Upper lobe of left lung (tissue), 6 donors: ENCODE data around the gene DUSP8. TPM values are rescaled to one million over a fixed set of nuclear protein-coding genes. Genes with fewer than 3 reads are reported as not detected.

Experiments used
- ATAC-seq, 2 donors: fragments of 200-7000 bp; cut with Tn5 transposase; one replicate each; pipeline ENCODE4 v1.9.1; 2022; ENCODE audit warnings: mild to moderate bottlenecking in 2 of 2, moderate library complexity in 2 of 2; ENCODE audit not compliant: low FRiP score in 2 of 2
- DNase-seq, 2 donors: peaks; one replicate each; pipeline ENCODE4 v3.0.0-alpha.2; 2019 to 2020
- H3K27ac ChIP-seq, 4 donors: fragments of 200-600 bp; sonication (generic); one replicate each; pipeline ENCODE4 v1.5.1; 2016 to 2019
- H3K27me3 ChIP-seq, 4 donors: fragments of 200-600 bp; sonication (generic); one replicate each; pipeline ENCODE4 v1.5.1; 2017 to 2019
- H3K36me3 ChIP-seq, 4 donors: fragments of 200-600 bp; sonication (generic); one replicate each; pipeline ENCODE4 v1.5.1; 2016 to 2019
- H3K4me1 ChIP-seq, 4 donors: fragments of 200-600 bp; sonication (generic); one replicate each; pipeline ENCODE4 v1.5.1; 2018 to 2019
- H3K4me3 ChIP-seq, 4 donors: fragments of 200-600 bp; sonication (generic); one replicate each; pipeline ENCODE4 v1.5.1; 2017 to 2019; ENCODE audit warnings: mild to moderate bottlenecking in 2 of 4, moderate library complexity in 1 of 4
- H3K9me3 ChIP-seq, 4 donors: fragments of 200-600 bp; sonication (generic); one replicate each; pipeline ENCODE4 v1.5.1; 2018 to 2019
- EP300 ChIP-seq, 4 donors: sonication (generic); formaldehyde crosslinking; IDR thresholded peaks; one replicate each; pipeline ENCODE4 v1.5.1; 2017; ENCODE audit warnings: antibody characterized with exemption in 4 of 4, control low read depth in 2 of 4
- POLR2A ChIP-seq, 4 donors: fragments of 450-650 bp; IDR thresholded peaks; one replicate each; pipeline ENCODE4 v1.5.1; 2016 to 2017; ENCODE audit warnings: antibody characterized with exemption in 4 of 4, mild to moderate bottlenecking in 2 of 4
- POLR2AphosphoS5 ChIP-seq, 2 donors: sonication (generic); formaldehyde crosslinking; IDR thresholded peaks; one replicate each; pipeline ENCODE4 v1.5.1; 2017; ENCODE audit warnings: antibody characterized with exemption in 2 of 2
- WGBS, 2 donors: methylation state at CpG; one replicate each; pipeline ENCODE4 v1.1.5; 2017 to 2018; 5-methylcytosine and 5-hydroxymethylcytosine counted together
- total RNA-seq, 6 donors: library from RNA; depleted of rRNA in 4 of 6; stranded (reverse); fragments of >200 nt in 4 of 6; gene quantifications; one replicate each; pipeline versions ENCODE4 v1.1.0 to v1.2.1, GENCODE V29; 2016 to 2021
- TF ChIP-seq, protein P1 (sequence below), 6 experiments: fragments of 450-650 bp in 4 of 6; fragments of 200-600 bp in 2 of 6; sonication (generic) in 2 of 6; IDR thresholded peaks; one replicate each; pipeline ENCODE4 v1.5.1; 2016 to 2019; ENCODE audit warnings: antibody characterized with exemption in 6 of 6
- donor health status: DM: no; HTN: no; CAD: no; lungs with moderate emphysema.
- donor health status: DM: no; HTN: yes; CAD: no; lungs with severe emphysema.

Gene DUSP8
- total RNA-seq, 6 donors from 2014 or later, result 5.2 to 19.3 (median 13.5) TPM

GRCh38 chr11:1561955-1562354 is 10.1 kb downstream of the DUSP8 start:
- Histone ChIP-seq H3K9me3 (no peaks in the 10 kb centered on the region), H3K4me3 (no peak overlapping the region), H3K36me3 (peaks cover 0 to 58% (median 19%) of the 10 kb centered on the region in 4 donors), H3K27ac (no peak overlapping the region), H3K27me3 (no peaks in the 10 kb centered on the region), H3K4me1 (peaks cover 23 to 36% (median 29%) of the 10 kb centered on the region in 4 donors)
- DNase-seq, result peak in 1 of 2 donors; percentile 52
- WGBS, 2 donors, result 86 to 90% methylated on average over 3 to 5 of the region's 5 CpGs
- no peak for ATAC-seq
- TF ChIP-seq, protein P1, sequence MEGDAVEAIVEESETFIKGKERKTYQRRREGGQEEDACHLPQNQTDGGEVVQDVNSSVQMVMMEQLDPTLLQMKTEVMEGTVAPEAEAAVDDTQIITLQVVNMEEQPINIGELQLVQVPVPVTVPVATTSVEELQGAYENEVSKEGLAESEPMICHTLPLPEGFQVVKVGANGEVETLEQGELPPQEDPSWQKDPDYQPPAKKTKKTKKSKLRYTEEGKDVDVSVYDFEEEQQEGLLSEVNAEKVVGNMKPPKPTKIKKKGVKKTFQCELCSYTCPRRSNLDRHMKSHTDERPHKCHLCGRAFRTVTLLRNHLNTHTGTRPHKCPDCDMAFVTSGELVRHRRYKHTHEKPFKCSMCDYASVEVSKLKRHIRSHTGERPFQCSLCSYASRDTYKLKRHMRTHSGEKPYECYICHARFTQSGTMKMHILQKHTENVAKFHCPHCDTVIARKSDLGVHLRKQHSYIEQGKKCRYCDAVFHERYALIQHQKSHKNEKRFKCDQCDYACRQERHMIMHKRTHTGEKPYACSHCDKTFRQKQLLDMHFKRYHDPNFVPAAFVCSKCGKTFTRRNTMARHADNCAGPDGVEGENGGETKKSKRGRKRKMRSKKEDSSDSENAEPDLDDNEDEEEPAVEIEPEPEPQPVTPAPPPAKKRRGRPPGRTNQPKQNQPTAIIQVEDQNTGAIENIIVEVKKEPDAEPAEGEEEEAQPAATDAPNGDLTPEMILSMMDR (IDR thresholded peaks at IDR 0.05), result no peak
- no peak for TF ChIP-seq POLR2A (IDR thresholded peaks at IDR 0.05)
- TF ChIP-seq EP300 (IDR thresholded peaks at IDR 0.05), result no peak
- no peak for TF ChIP-seq POLR2AphosphoS5 (IDR thresholded peaks at IDR 0.05)

GRCh38 chr11:1561266-1561665 is 10.8 kb downstream of the DUSP8 start:
- peak in 1 of 2 donors; percentile 66 for DNase-seq
- no peak for ATAC-seq
- Histone ChIP-seq H3K27me3 (no peaks in the 10 kb centered on the region), H3K4me3 (no peak overlapping the region), H3K9me3 (no peaks in the 10 kb centered on the region), H3K36me3 (peaks cover 0 to 58% (median 19%) of the 10 kb centered on the region in 4 donors), H3K27ac (no peak overlapping the region), H3K4me1 (peaks cover 23 to 36% (median 29%) of the 10 kb centered on the region in 4 donors)
- TF ChIP-seq POLR2A (IDR thresholded peaks at IDR 0.05), result no peak
- TF ChIP-seq, protein P1 (IDR thresholded peaks at IDR 0.05), result no peak
- no peak for TF ChIP-seq EP300 (IDR thresholded peaks at IDR 0.05)
- no peak for TF ChIP-seq POLR2AphosphoS5 (IDR thresholded peaks at IDR 0.05)
- WGBS, 2 donors, result 86 to 98% methylated on average over 6 to 17 of the region's 17 CpGs

GRCh38 chr11:1560649-1561251 is 11.3 kb downstream of the DUSP8 start:
- no peaks in the 10 kb centered on the region for H3K27me3 ChIP-seq
- ATAC-seq (no peak), DNase-seq (peak in 1 of 2 donors; percentile 24)
- peak overlapping the region in 2 of 4 donors; percentile 87 to 88 for H3K27ac ChIP-seq
- no peaks in the 10 kb centered on the region for H3K9me3 ChIP-seq
- peaks cover 0 to 58% (median 19%) of the 10 kb centered on the region in 4 donors for H3K36me3 ChIP-seq
- TF ChIP-seq POLR2A (IDR thresholded peaks at IDR 0.05) (no peak), POLR2AphosphoS5 (IDR thresholded peaks at IDR 0.05) (no peak), EP300 (IDR thresholded peaks at IDR 0.05) (no peak)
- TF ChIP-seq, protein P1 (IDR thresholded peaks at IDR 0.05), result no peak
- WGBS, 2 donors, result 91 to 100% methylated on average over 5 to 7 of the region's 8 CpGs
- H3K4me3 ChIP-seq, result no peak overlapping the region
- peaks cover 23 to 36% (median 29%) of the 10 kb centered on the region in 4 donors for H3K4me1 ChIP-seq

- TF ChIP-seq, protein P1 (IDR thresholded peaks at IDR 0.05), result no peak
- no peak for TF ChIP-seq EP300 (IDR thresholded peaks at IDR 0.05)
- no peak for TF ChIP-seq POLR2AphosphoS5 (IDR thresholded peaks at IDR 0.05)
- no peak for TF ChIP-seq POLR2A (IDR thresholded peaks at IDR 0.05)
- Histone ChIP-seq H3K27ac (peak overlapping the region; percentile 85 to 88 (median 86)), H3K27me3 (no peaks in the 10 kb centered on the region), H3K4me1 (peaks cover 23 to 36% (median 30%) of the 10 kb centered on the region in 4 donors), H3K9me3 (no peaks in the 10 kb centered on the region), H3K36me3 (peaks cover 0 to 54% (median 17%) of the 10 kb centered on the region in 4 donors), H3K4me3 (no peak overlapping the region)
- 89 to 91% methylated on average over 11 to 14 of the region's 15 CpGs for WGBS, 2 donors
- DNase-seq, result peak in 1 of 2 donors; percentile 67
- ATAC-seq, result no peak
Measured at GRCh38 chr11:1560002-1560648, 11.9 kb downstream of the DUSP8 start.
